Activated T-helper 17 cell treated with anti-CD3 and anti-CD28 coated beads, Interleukin-2, amount 50 U/mL, for 72 hours (primary cell): ENCODE data around the gene DNAH11. TPM values are rescaled to one million over a fixed set of nuclear protein-coding genes. Genes with fewer than 3 reads are reported as not detected.

Experiments
- ATAC-seq: fragments of 150-1000 bp; cut with Tn5 transposase; replicated peaks from 2 replicates; pipeline ENCODE4 v1.10.0; 2021; ENCODE audit warnings: mild to moderate bottlenecking, moderate library complexity
- H3K27ac Mint-ChIP-seq: one replicate; pipeline ENCODE4 v1.8.0; 2022; ENCODE audit warnings: mixed read lengths
- H3K27me3 Mint-ChIP-seq: one replicate; pipeline ENCODE4 v1.8.0; 2022; ENCODE audit warnings: mixed read lengths
- H3K36me3 Mint-ChIP-seq: one replicate; pipeline ENCODE4 v1.8.0; 2022; ENCODE audit warnings: low read depth, mild to moderate bottlenecking, mixed read lengths
- H3K4me1 Mint-ChIP-seq: one replicate; pipeline ENCODE4 v1.8.0; 2022; ENCODE audit warnings: mixed read lengths
- H3K4me3 Mint-ChIP-seq: one replicate; pipeline ENCODE4 v1.8.0; 2022; ENCODE audit warnings: mild to moderate bottlenecking, mixed read lengths
- H3K9me3 Mint-ChIP-seq: one replicate; pipeline ENCODE4 v1.8.0; 2022; ENCODE audit warnings: mixed read lengths
- total RNA-seq, 2 donors: library from RNA; stranded (reverse); gene quantifications; one replicate each; pipeline ENCODE4 v1.2.3, GENCODE V29; 2022

DNAH11 gene
- total RNA-seq, 2 donors from 2014 or later = 0.52 to 5.9 TPM

- peaks cover 41% of the 10 kb centered on the region for H3K27me3 Mint-ChIP-seq
Measured at GRCh38 chr7:21538936-21539495, 3.8 kb upstream of the DNAH11 start.

GRCh38 chr7:21543528-21544302 is 876 bp downstream of the DNAH11 start:
- Mint-ChIP-seq H3K27ac (no peak overlapping the region), H3K27me3 (peaks cover 60% of the 10 kb centered on the region), H3K4me3 (peak overlapping the region; percentile 56), H3K36me3 (no peaks in the 10 kb centered on the region), H3K4me1 (no peaks in the 10 kb centered on the region), H3K9me3 (no peaks in the 10 kb centered on the region)
- ATAC-seq = peak; percentile 50

More at GRCh38 chr7:21538936-21539495, 3.8 kb upstream of the DNAH11 start:
- no peaks in the 10 kb centered on the region for H3K4me1 Mint-ChIP-seq
- no peak overlapping the region for H3K4me3 Mint-ChIP-seq
- ATAC-seq = no peak
- no peaks in the 10 kb centered on the region for H3K9me3 Mint-ChIP-seq
- no peaks in the 10 kb centered on the region for H3K36me3 Mint-ChIP-seq
- H3K27ac Mint-ChIP-seq = no peak overlapping the region

- H3K27ac Mint-ChIP-seq = no peak overlapping the region
- H3K27me3 Mint-ChIP-seq = peaks cover 56% of the 10 kb centered on the region
- no peaks in the 10 kb centered on the region for H3K4me1 Mint-ChIP-seq
- H3K36me3 Mint-ChIP-seq = no peaks in the 10 kb centered on the region
- no peak for ATAC-seq
- peak overlapping the region; percentile 56 for H3K4me3 Mint-ChIP-seq
- no peaks in the 10 kb centered on the region for H3K9me3 Mint-ChIP-seq
Measured at GRCh38 chr7:21544303-21544656, 1.4 kb downstream of the DNAH11 start.

- Mint-ChIP-seq H3K36me3 (no peaks in the 10 kb centered on the region), H3K4me1 (no peaks in the 10 kb centered on the region), H3K4me3 (no peak overlapping the region), H3K27me3 (peaks cover 54% of the 10 kb centered on the region), H3K9me3 (no peaks in the 10 kb centered on the region), H3K27ac (no peak overlapping the region)
- no peak for ATAC-seq
Measured at GRCh38 chr7:21544715-21545114, 1.9 kb downstream of the DNAH11 start.

GRCh38 chr7:21547501-21547900 is 4.7 kb downstream of the DNAH11 start:
- Mint-ChIP-seq H3K9me3 (no peaks in the 10 kb centered on the region), H3K27me3 (peaks cover 33% of the 10 kb centered on the region), H3K27ac (no peak overlapping the region), H3K36me3 (no peaks in the 10 kb centered on the region), H3K4me3 (no peak overlapping the region), H3K4me1 (no peaks in the 10 kb centered on the region)
- ATAC-seq = no peak

GRCh38 chr7:21548491-21548890 is 5.7 kb downstream of the DNAH11 start:
- H3K4me1 Mint-ChIP-seq = no peaks in the 10 kb centered on the region
- no peaks in the 10 kb centered on the region for H3K9me3 Mint-ChIP-seq
- H3K27me3 Mint-ChIP-seq = peaks cover 33% of the 10 kb centered on the region
- ATAC-seq = no peak
- H3K4me3 Mint-ChIP-seq = no peak overlapping the region
- no peaks in the 10 kb centered on the region for H3K36me3 Mint-ChIP-seq
- H3K27ac Mint-ChIP-seq = no peak overlapping the region

GRCh38 chr7:21550076-21550475 is 7.2 kb downstream of the DNAH11 start:
- Mint-ChIP-seq H3K27ac (no peak overlapping the region), H3K27me3 (peaks cover 25% of the 10 kb centered on the region), H3K9me3 (no peaks in the 10 kb centered on the region), H3K36me3 (no peaks in the 10 kb centered on the region), H3K4me1 (no peaks in the 10 kb centered on the region), H3K4me3 (no peak overlapping the region)
- no peak for ATAC-seq

- no peak overlapping the region for H3K4me3 Mint-ChIP-seq
- no peak overlapping the region for H3K27ac Mint-ChIP-seq
- H3K9me3 Mint-ChIP-seq = no peaks in the 10 kb centered on the region
- peaks cover 19% of the 10 kb centered on the region for H3K27me3 Mint-ChIP-seq
- no peaks in the 10 kb centered on the region for H3K4me1 Mint-ChIP-seq
- no peaks in the 10 kb centered on the region for H3K36me3 Mint-ChIP-seq
- no peak for ATAC-seq
Measured at GRCh38 chr7:21550821-21551531, 8.1 kb downstream of the DNAH11 start.

GRCh38 chr7:21562385-21562784 is 19.5 kb downstream of the DNAH11 start:
- H3K27ac Mint-ChIP-seq = no peak overlapping the region
- no peak for ATAC-seq
- H3K4me3 Mint-ChIP-seq = no peak overlapping the region
- no peaks in the 10 kb centered on the region for H3K4me1 Mint-ChIP-seq
- H3K36me3 Mint-ChIP-seq = no peaks in the 10 kb centered on the region
- H3K27me3 Mint-ChIP-seq = peaks cover 4% of the 10 kb centered on the region
- no peaks in the 10 kb centered on the region for H3K9me3 Mint-ChIP-seq

- H3K4me1 Mint-ChIP-seq = no peaks in the 10 kb centered on the region
- ATAC-seq = no peak
Measured at GRCh38 chr7:21565614-21566013, 22.8 kb downstream of the DNAH11 start.

GRCh38 chr7:21566094-21566493 is 23.3 kb downstream of the DNAH11 start:
- no peak overlapping the region for H3K27ac Mint-ChIP-seq
- no peaks in the 10 kb centered on the region for H3K4me1 Mint-ChIP-seq
- ATAC-seq = no peak
- no peaks in the 10 kb centered on the region for H3K9me3 Mint-ChIP-seq
- H3K27me3 Mint-ChIP-seq = peaks cover 5% of the 10 kb centered on the region
- H3K4me3 Mint-ChIP-seq = no peak overlapping the region
- H3K36me3 Mint-ChIP-seq = no peaks in the 10 kb centered on the region

More at GRCh38 chr7:21565614-21566013, 22.8 kb downstream of the DNAH11 start:
- Mint-ChIP-seq H3K27me3 (peaks cover 5% of the 10 kb centered on the region), H3K36me3 (no peaks in the 10 kb centered on the region), H3K4me3 (no peak overlapping the region), H3K9me3 (no peaks in the 10 kb centered on the region), H3K27ac (no peak overlapping the region)

GRCh38 chr7:21568762-21569161 is 25.9 kb downstream of the DNAH11 start:
- H3K9me3 Mint-ChIP-seq = no peaks in the 10 kb centered on the region
- ATAC-seq = no peak
- H3K27ac Mint-ChIP-seq = no peak overlapping the region
- H3K4me1 Mint-ChIP-seq = no peaks in the 10 kb centered on the region
- no peak overlapping the region for H3K4me3 Mint-ChIP-seq
- H3K36me3 Mint-ChIP-seq = no peaks in the 10 kb centered on the region
- H3K27me3 Mint-ChIP-seq = peaks cover 10% of the 10 kb centered on the region

GRCh38 chr7:21572331-21573313 is 29.8 kb downstream of the DNAH11 start:
- no peak overlapping the region for H3K27ac Mint-ChIP-seq
- H3K27me3 Mint-ChIP-seq = peaks cover 14% of the 10 kb centered on the region
- H3K4me1 Mint-ChIP-seq = no peaks in the 10 kb centered on the region
- H3K36me3 Mint-ChIP-seq = no peaks in the 10 kb centered on the region
- H3K4me3 Mint-ChIP-seq = no peak overlapping the region
- no peak for ATAC-seq
- H3K9me3 Mint-ChIP-seq = no peaks in the 10 kb centered on the region
